Lower leg skin (tissue), 4 donors: Measurements from ENCODE around the gene ANO10. TPM values are rescaled to one million over a fixed set of nuclear protein-coding genes. Genes with fewer than 3 reads are reported as not detected.

Source experiments
- DNase-seq, 2 donors: peaks; one replicate each; pipeline ENCODE4 v3.0.0-alpha.2; 2019; ENCODE audit warnings: low spot score in 2 of 2
- H3K4me3 ChIP-seq: fragments of 200-600 bp; sonication (generic); 2 replicates; pipeline ENCODE4 v1.5.1; 2017; ENCODE audit warnings: mild to moderate bottlenecking, low read depth; ENCODE audit not compliant: poor library complexity, severe bottlenecking
- CTCF ChIP-seq, 3 donors: fragments of 450-650 bp; IDR thresholded peaks; one replicate each; pipeline ENCODE4 v1.5.1; 2016; ENCODE audit warnings: antibody characterized with exemption in 3 of 3, mild to moderate bottlenecking in 3 of 3, moderate library complexity in 2 of 3
- POLR2A ChIP-seq, 2 donors: fragments of 450-650 bp; IDR thresholded peaks; one replicate each; pipeline ENCODE4 v1.6.1; 2016 to 2017; ENCODE audit warnings: antibody characterized with exemption in 2 of 2, mild to moderate bottlenecking in 1 of 2, moderate library complexity in 1 of 2
- WGBS, 2 donors: methylation state at CpG; one replicate each; pipeline ENCODE4 v1.1.5; 2018; 5-methylcytosine and 5-hydroxymethylcytosine counted together
- intact Hi-C: fragments of 100-400 bp; cut with DNase I; formaldehyde crosslinking; loops from one replicate; pipeline ENCODE4 v1.15.0; 2023; ENCODE audit warnings: low total_unique reads
- total RNA-seq, 4 donors: library from RNA; depleted of rRNA; stranded (reverse); fragments of >200 nt; gene quantifications; one replicate each; pipeline ENCODE4 v1.1.0, GENCODE V29; 2016

ANO10 gene
- total RNA-seq, 4 donors from 2014 or later: 31.6 to 41.5 (median 37.5) TPM

GRCh38 chr3:43512754-43513404 lies 108.9 kb downstream of the ANO10 start:
- intact Hi-C loops: no loop called here

GRCh38 chr3:43506644-43507043 lies 115.2 kb downstream of the ANO10 start:
- DNase-seq: no peak
- TF ChIP-seq POLR2A (IDR thresholded peaks at IDR 0.05): no peak
- TF ChIP-seq CTCF (IDR thresholded peaks at IDR 0.05): no peak
- intact Hi-C loops: no loop called here
- WGBS, 2 donors: 63 to 70% methylated on average over 4 of the region's 4 CpGs
- H3K4me3 ChIP-seq: no peak overlapping the region

More at GRCh38 chr3:43512754-43513404, 108.9 kb downstream of the ANO10 start:
- no peak for TF ChIP-seq CTCF (IDR thresholded peaks at IDR 0.05)
- no peak for TF ChIP-seq POLR2A (IDR thresholded peaks at IDR 0.05)
- 81 to 90% methylated on average over 5 of the region's 5 CpGs for WGBS, 2 donors
- H3K4me3 ChIP-seq: no peak overlapping the region
- no peak for DNase-seq

GRCh38 chr3:43505351-43505750 lies 116.5 kb downstream of the ANO10 start:
- 48 to 50% methylated on average over 3 of the region's 3 CpGs for WGBS, 2 donors

GRCh38 chr3:43503067-43503728 lies 118.6 kb downstream of the ANO10 start:
- no peak overlapping the region for H3K4me3 ChIP-seq
- intact Hi-C loops: no loop called here
- TF ChIP-seq POLR2A (IDR thresholded peaks at IDR 0.05) (no peak), CTCF (IDR thresholded peaks at IDR 0.05) (no peak)
- 54 to 58% methylated on average over 2 of the region's 2 CpGs for WGBS, 2 donors
- no peak for DNase-seq

More at GRCh38 chr3:43505351-43505750, 116.5 kb downstream of the ANO10 start:
- no peak for DNase-seq
- H3K4me3 ChIP-seq: no peak overlapping the region
- intact Hi-C loops: no loop called here
- TF ChIP-seq POLR2A (IDR thresholded peaks at IDR 0.05): no peak
- no peak for TF ChIP-seq CTCF (IDR thresholded peaks at IDR 0.05)

- DNase-seq: no peak
- intact Hi-C loops: no loop called here
- no peak for TF ChIP-seq POLR2A (IDR thresholded peaks at IDR 0.05)
- no peak for TF ChIP-seq CTCF (IDR thresholded peaks at IDR 0.05)
- H3K4me3 ChIP-seq: no peak overlapping the region
- 81 to 83% methylated on average over 1 of the region's 1 CpG for WGBS, 2 donors
These were observed 122.6 kb downstream of the ANO10 start for GRCh38 chr3:43499256-43499655.
